Measurements from ENCODE around the gene DNAJC30. TPM values are rescaled to one million over a fixed set of nuclear protein-coding genes. Genes with fewer than 3 reads are reported as not detected.

Gene DNAJC30
- total RNA-seq, 2 experiments from 2014 or later: 7.7 to 8.3 TPM

- Mint-ChIP-seq H3K4me3 (no peak overlapping the region), H3K36me3 (ENCODE audit: low read depth) (no peaks in the 10 kb centered on the region), H3K9me3 (ENCODE audit: insufficient read depth) (no peaks in the 10 kb centered on the region), H3K27me3 (ENCODE audit: low read depth) (peaks cover 20% of the 10 kb centered on the region), H3K27ac (no peak overlapping the region), H3K4me1 (ENCODE audit: low read depth) (no peaks in the 10 kb centered on the region)
- POLR2A ChIA-PET: no interaction called here
- CTCF ChIA-PET: interaction anchor here (1.0 kb wide), 1 partner anchor 25 kb away, joined by 3 read pairs; the partner anchor contains the start of gene VPS37D
- ATAC-seq (no peak), DNase-seq (no peak)
Observed at GRCh38 chr7:73642834-73643233, 40.4 kb downstream of the DNAJC30 start.

GRCh38 chr7:73638911-73639310 is 44.3 kb downstream of the DNAJC30 start:
- ATAC-seq (no peak), DNase-seq (no peak)
- no peaks in the 10 kb centered on the region for H3K9me3 Mint-ChIP-seq (ENCODE audit: insufficient read depth)
- CTCF ChIA-PET: no interaction called here
- H3K27me3 Mint-ChIP-seq (ENCODE audit: low read depth): peaks cover 9% of the 10 kb centered on the region
- H3K4me3 Mint-ChIP-seq: no peak overlapping the region
- H3K27ac Mint-ChIP-seq: no peak overlapping the region
- no peaks in the 10 kb centered on the region for H3K36me3 Mint-ChIP-seq (ENCODE audit: low read depth)
- no peaks in the 10 kb centered on the region for H3K4me1 Mint-ChIP-seq (ENCODE audit: low read depth)
- POLR2A ChIA-PET: no interaction called here

- no peaks in the 10 kb centered on the region for H3K36me3 Mint-ChIP-seq (ENCODE audit: low read depth)
- peaks cover 18% of the 10 kb centered on the region for H3K27me3 Mint-ChIP-seq (ENCODE audit: low read depth)
- H3K9me3 Mint-ChIP-seq (ENCODE audit: insufficient read depth): no peaks in the 10 kb centered on the region
- ChIA-PET POLR2A (no interaction called here), CTCF (no interaction called here)
- DNase-seq: no peak
- ATAC-seq: no peak
- H3K4me1 Mint-ChIP-seq (ENCODE audit: low read depth): no peaks in the 10 kb centered on the region
- H3K27ac Mint-ChIP-seq: no peak overlapping the region
- no peak overlapping the region for H3K4me3 Mint-ChIP-seq
Observed at GRCh38 chr7:73635428-73636200, 47.6 kb downstream of the DNAJC30 start.

GRCh38 chr7:73633844-73634243 is 49.4 kb downstream of the DNAJC30 start:
- DNase-seq (no peak), ATAC-seq (no peak)
- Mint-ChIP-seq H3K4me1 (ENCODE audit: low read depth) (no peaks in the 10 kb centered on the region), H3K27me3 (ENCODE audit: low read depth) (peaks cover 21% of the 10 kb centered on the region), H3K4me3 (no peak overlapping the region), H3K9me3 (ENCODE audit: insufficient read depth) (no peaks in the 10 kb centered on the region), H3K36me3 (ENCODE audit: low read depth) (no peaks in the 10 kb centered on the region), H3K27ac (no peak overlapping the region)
- POLR2A ChIA-PET: no interaction called here
- CTCF ChIA-PET: no interaction called here

- Mint-ChIP-seq H3K4me3 (no peak overlapping the region), H3K9me3 (ENCODE audit: insufficient read depth) (no peaks in the 10 kb centered on the region), H3K4me1 (ENCODE audit: low read depth) (no peaks in the 10 kb centered on the region), H3K27me3 (ENCODE audit: low read depth) (peaks cover 25% of the 10 kb centered on the region), H3K27ac (no peak overlapping the region), H3K36me3 (ENCODE audit: low read depth) (no peaks in the 10 kb centered on the region)
- DNase-seq: no peak
- ChIA-PET POLR2A (no interaction called here), CTCF (no interaction called here)
- no peak for ATAC-seq
Observed at GRCh38 chr7:73633323-73633722, 49.9 kb downstream of the DNAJC30 start.

- H3K9me3 Mint-ChIP-seq (ENCODE audit: insufficient read depth): no peaks in the 10 kb centered on the region
- DNase-seq: no peak
- no peaks in the 10 kb centered on the region for H3K36me3 Mint-ChIP-seq (ENCODE audit: low read depth)
- ChIA-PET CTCF (no interaction called here), POLR2A (no interaction called here)
- H3K27me3 Mint-ChIP-seq (ENCODE audit: low read depth): peaks cover 31% of the 10 kb centered on the region
- H3K27ac Mint-ChIP-seq: no peak overlapping the region
- no peak overlapping the region for H3K4me3 Mint-ChIP-seq
- ATAC-seq: no peak
- H3K4me1 Mint-ChIP-seq (ENCODE audit: low read depth): no peaks in the 10 kb centered on the region
Observed at GRCh38 chr7:73631558-73631957, 51.7 kb downstream of the DNAJC30 start.

Small RNA genes lying within 50 kb of the gene (microRNA-seq; reads per million reads assigned to microRNA genes)
- gene MIR4284: not detected

Other genes starting within 250 kb of the DNAJC30 start
- gene FZD9, start 249.7 kb downstream of the DNAJC30 start, total RNA-seq: under 1 TPM; 0.10 to 0.11 TPM
- 100 to 1,000 TPM; 111 to 112 TPM for gene BAZ1B, start 161.2 kb downstream of the DNAJC30 start, total RNA-seq
- gene BCL7B, start 125.8 kb downstream of the DNAJC30 start, total RNA-seq: 10 to 100 TPM; 76.8 to 80.8 TPM
- gene TBL2, start 104.9 kb downstream of the DNAJC30 start, total RNA-seq: 10 to 100 TPM; 26.1 to 26.4 TPM
- gene MLXIPL, start 58.9 kb downstream of the DNAJC30 start, total RNA-seq: not detected
- gene VPS37D, start 15.6 kb downstream of the DNAJC30 start, total RNA-seq: under 1 TPM; 0.16 to 0.26 TPM
- gene BUD23, start 144 bp upstream of the DNAJC30 start, total RNA-seq: 10 to 100 TPM; 57.3 to 60.9 TPM
- 10 to 100 TPM; 10.6 to 12.3 TPM for gene STX1A, start 36.2 kb upstream of the DNAJC30 start, total RNA-seq
- gene ABHD11, start 55.3 kb upstream of the DNAJC30 start, total RNA-seq: 10 to 100 TPM; 20.7 to 20.9 TPM
- not detected for gene CLDN3, start 86.8 kb upstream of the DNAJC30 start, total RNA-seq
- gene CLDN4, start 147.5 kb upstream of the DNAJC30 start, total RNA-seq: under 1 TPM; 0.16 to 0.29 TPM
- not detected for gene METTL27, start 159.1 kb upstream of the DNAJC30 start, total RNA-seq
- gene TMEM270, start 177.7 kb upstream of the DNAJC30 start, total RNA-seq: not detected

Data from activated CD8-positive, alpha-beta T cell treated with anti-CD3 and anti-CD28 coated beads, Interleukin-2, amount 10 ng/mL, durations not matched to agents 7 days and 5 days (primary cell).